HG03139 (cell line): ENCODE data around the gene PRDX5.

Experiments
- ATAC-seq: cut with Tn5 transposase; IDR thresholded peaks from one replicate; pipeline ENCODE4 v1.9.1; 2021; ENCODE audit not compliant: unreplicated experiment

Gene PRDX5

DNA sequence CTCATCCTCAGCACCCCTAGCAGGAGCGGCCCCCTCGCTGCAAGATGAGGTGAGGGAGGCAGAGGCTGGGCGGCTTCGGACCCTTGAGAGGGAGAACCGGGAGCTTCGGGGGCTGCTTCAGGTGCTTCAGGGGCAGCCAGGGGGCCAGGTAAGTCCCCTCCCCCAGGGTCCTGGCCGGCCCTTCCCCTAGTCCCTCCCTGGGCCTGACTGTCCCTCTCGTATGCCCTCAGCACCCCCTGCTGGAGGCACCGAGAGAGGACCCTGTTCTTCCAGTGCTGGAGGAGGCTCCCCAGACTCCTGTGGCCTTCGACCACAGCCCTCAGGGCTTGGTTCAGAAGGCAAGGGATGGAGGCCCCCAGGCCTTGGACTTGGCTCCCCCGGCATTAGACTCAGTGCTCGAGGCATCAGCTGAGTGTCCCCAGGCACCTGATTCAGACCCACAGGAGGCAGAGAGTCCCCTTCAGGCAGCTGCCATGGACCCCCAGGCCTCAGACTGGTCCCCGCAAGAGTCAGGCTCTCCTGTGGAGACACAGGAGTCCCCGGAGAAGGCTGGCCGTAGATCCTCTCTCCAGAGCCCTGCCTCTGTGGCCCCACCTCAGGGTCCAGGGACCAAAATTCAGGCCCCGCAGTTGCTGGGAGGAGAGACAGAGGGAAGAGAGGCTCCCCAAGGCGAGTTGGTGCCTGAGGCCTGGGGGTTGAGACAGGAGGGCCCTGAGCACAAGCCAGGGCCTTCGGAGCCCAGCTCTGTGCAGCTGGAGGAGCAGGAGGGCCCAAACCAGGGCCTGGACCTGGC is 26.0 kb downstream of the PRDX5 start:
- ATAC-seq: no peak

DNA sequence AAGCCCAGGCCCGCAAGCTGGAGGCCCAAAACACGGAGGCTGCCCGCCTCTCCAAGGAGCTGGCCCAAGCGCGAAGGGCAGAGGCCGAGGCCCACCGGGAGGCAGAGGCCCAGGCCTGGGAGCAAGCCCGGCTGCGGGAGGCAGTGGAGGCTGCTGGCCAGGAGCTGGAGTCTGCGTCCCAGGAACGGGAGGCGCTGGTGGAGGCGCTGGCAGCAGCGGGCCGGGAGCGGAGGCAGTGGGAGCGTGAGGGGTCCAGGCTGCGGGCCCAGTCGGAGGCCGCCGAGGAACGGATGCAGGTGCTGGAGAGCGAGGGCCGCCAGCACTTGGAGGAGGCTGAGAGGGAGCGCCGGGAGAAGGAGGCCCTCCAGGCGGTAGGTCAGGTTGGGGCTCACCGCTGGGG is 26.9 kb downstream of the PRDX5 start:
- no peak for ATAC-seq

DNA sequence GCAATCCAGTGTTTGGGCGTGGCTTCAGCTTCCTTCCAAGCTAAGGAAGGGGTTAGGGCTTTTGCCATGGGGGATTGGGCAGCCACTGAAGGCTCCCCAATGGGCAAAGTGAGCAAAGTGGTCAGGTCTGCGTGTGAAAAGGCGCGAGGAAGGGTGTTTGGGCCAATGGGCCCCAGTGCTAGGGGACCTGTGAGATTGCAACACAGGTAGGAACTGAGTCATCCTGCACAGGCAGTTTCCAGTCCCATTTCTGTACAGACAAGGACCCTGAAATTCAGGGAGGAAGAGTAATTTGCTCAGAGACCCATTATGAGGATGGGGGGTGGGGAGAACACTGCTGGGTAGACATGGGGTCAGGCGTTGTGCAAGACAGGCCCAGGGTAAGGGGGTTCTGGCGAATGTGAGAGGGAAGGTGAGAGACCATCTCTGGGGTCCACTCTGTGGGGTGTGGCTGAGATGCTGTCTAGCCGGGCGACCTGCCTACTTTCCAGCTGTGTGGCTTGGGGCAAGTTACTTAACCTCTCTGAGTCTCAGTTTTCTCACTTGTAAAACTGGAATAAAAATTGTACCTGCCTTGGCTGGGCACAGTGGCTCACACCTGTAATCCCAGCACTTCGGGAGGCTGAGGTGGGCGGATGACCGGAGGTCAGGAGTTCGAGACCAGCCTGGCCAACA is 29.4 kb downstream of the PRDX5 start:
- no peak for ATAC-seq

DNA sequence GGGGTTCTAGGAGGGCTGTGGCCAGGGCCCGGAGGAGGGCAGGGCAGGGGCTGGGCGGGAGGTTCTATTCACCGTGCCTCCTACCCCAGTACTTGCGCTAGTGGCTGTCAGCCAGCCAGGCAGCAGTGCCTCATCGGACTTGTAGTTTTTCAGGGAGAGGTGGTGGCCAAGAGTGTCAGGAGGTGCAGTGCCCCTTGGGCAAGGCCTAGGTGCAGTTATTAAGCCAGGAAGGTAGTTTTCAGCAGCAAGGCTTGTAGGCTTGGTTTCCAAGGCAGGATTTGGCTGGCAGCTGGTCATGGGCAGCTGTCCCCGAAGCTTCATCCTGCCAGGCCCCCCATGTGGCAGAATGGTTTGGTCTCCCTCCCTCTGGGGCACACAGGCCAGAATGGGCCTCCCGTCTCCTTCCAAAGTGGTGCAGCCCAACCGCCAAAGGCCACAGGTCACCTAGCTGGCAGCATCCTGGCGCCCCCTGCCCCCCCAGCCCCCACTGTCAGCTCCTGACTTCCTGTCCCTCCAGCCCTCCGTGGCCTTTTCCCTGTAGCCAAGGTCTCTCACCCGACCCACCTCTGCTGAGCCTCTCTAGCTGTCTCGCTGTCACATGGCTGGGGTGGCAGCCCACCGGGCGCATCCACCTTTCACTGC is 30.6 kb downstream of the PRDX5 start:
- ATAC-seq: no peak

DNA sequence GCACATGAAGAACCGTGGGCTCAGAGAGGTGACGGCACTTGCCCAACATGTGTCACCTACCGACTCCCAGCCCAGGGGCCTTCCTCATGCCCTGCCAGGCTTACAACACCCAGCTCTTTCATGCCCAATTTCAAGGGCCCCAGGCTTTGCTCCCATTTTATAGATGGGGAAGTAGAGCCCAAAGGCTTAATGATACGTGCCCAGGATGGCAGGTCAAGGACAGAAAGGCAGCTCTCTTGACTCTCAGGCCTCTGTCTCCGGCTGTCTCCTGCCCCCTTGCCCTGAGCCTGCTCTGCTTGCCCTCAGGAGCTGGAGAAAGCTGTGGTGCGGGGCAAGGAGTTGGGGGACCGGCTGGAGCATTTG is 31.1 kb downstream of the PRDX5 start:
- ATAC-seq: no peak

DNA sequence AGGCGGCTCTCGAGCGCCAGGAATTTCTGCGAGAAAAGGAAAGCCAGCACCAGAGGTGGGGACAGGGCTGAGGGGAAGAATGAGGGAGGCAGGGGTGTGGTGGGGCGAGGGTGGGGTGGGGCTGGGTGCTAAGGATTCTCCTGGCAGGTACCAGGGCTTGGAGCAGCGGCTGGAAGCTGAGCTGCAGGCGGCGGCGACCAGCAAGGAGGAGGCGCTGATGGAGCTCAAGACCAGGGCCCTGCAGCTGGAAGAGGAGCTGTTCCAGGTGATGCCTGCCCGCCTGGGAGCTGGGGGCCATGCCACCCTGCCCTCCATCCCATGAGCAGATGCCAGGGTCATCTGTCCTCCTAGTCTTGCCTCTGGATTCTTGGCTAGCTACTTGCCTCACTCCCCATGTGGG is 31.5 kb downstream of the PRDX5 start:
- ATAC-seq: no peak

DNA sequence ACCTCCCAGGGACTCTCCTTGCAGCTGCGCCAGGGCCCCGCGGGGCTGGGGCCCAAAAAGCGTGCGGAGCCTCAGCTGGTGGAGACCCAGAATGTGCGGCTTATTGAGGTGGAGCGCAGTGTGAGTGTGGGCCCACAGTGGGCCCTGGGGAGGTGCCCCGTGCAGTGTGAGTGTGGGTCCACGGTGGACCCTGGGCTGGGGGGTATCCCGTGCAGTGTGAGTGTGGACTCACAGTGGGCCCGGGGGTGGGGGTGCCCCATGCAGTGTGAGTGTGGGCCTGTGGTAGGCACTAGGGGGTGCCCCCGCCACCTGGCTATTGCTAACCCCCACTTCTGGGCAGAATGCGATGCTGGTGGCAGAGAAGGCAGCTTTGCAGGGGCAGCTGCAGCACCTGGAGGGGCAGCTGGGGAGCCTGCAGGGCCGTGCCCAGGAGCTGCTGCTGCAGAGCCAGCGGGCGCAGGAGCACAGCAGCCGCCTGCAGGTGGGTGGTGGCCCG is 33.3 kb downstream of the PRDX5 start:
- ATAC-seq: no peak

DNA sequence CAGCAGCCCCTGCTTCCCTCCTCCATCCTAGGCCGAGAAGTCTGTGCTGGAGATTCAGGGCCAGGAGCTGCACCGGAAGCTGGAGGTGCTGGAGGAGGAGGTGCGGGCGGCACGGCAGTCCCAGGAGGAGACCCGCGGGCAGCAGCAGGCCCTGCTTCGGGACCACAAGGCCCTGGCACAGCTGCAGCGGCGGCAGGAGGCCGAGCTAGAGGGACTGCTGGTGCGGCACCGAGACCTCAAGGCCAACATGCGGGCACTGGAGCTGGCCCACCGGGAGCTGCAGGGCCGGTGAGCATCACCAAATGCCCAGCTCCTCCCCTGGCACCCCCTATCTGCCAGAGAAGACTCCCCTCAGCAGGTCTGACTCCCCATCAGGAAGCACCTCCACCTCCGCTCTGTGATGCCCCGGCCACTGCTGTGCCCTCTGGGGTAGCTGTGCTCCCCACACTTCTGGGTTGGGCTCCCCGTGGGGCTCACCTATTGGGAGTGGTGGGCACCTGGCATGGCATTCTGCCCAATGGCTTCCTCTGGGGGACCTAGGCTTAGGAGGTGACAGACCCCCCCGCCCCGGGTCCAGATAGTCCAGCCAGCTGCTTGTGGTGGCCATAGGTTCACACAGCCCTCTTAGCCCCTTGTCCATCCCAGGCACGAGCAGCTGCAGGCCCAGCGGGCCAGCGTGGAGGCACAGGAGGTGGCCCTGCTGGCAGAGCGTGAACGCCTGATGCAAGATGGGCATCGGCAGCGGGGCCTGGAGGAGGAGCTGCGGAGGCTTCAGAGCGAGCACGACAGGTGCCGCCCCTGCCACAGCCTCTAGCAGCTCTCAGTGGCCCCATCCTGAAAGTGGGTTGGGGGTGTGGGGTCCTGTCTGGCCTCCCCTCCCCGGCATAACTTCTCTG is 34.4 kb downstream of the PRDX5 start:
- no peak for ATAC-seq

DNA sequence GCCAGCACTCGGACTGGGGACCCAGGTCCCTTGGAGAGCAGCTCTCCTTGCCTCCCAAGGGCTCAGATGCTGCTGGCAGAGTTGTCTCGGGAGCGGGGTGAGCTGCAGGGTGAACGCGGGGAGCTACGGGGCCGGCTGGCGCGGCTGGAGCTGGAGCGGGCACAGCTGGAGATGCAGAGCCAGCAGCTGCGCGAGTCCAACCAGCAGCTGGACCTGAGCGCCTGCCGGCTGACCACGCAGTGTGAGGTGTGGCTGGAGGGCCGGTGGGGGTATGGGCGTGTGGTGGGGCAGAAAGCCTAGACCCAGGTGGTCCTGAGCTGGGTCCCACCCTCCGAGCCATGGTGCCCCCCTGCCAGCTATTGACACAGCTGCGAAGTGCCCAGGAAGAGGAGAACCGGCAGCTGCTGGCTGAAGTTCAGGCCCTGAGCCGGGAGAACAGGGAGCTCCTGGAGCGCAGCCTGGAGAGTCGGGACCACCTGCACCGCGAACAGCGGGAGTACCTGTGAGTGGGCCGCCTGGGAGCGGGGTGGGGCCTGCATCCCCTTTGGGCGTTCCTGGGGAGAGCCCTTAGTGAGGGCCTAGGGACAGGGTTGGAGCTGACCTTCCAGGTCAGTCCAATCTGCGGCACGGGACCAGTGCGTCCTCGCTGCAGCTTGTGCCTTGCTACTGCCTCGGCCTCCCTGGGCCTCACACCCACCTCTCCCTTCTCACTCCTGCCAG is 35.2 kb downstream of the PRDX5 start:
- ATAC-seq: no peak

DNA sequence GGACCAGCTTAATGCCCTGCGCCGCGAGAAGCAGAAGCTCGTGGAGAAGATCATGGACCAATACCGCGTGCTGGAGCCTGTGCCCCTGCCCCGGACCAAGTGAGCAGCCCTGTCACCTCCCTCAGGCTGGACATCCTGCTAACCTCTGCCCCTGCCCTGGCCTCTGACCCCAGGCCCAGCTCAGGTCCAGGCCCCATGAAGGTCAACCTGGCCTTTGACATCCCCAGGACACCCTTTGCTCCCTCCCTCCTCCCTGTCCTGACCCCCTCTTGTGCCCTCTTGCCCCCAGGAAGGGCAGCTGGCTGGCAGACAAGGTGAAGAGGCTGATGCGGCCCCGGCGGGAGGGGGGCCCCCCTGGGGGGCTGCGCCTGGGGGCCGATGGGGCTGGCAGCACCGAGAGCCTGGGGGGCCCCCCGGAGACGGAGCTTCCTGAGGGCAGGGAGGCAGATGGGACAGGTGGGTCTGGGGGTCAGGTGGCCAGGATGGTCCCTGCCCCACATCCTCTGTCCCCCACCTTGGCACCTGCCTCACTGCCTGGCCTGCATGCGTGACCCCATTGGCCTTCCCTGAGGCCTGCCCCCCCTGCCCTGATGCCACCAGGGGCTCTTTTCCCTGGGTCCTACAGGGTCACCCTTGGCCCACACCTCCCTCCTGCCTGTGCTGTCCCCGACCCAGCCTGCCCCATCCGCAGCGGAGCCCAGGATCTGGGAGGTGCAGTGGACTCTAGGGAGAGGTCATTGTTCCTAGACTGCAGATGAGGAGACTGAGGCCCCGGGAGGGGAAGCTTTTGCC is 36.0 kb downstream of the PRDX5 start:
- no peak for ATAC-seq

DNA sequence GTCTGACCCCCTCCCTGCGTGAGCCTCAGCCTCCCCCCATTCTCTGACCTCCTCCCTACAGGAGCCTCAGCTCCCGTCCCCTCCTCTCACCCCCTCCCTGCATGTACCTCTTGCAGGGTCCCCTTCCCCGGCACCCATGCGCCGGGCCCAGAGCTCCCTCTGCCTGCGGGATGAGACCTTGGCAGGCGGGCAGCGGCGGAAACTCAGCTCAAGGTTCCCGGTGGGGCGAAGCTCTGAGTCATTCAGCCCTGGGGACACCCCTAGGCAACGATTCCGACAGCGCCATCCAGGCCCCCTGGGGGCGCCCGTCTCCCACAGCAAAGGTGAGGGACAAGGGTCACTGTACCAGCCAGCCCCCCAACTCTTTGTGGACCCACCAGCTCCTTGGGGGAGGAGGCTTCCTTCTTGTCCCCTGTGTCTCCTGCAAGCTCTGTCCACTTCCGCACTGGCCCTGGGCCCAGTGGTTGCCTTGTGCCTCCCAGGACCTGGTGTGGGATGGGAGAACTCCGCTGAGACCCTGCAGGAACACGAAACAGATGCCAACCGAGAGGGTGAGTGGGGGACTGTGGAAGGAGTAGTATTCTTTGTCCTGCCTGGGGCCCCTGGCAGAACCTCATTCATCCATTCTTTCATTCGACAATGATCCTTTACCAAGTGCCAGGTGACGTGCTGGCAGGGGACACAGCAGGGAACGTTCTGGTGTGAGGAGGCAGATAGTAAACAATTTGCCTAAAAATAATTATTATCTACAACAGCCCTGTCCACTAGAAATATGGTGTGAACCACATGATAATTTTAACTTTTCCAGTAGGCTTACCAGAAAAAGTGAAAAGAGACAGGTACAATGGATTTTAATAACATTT is 37.4 kb downstream of the PRDX5 start:
- ATAC-seq: no peak

DNA sequence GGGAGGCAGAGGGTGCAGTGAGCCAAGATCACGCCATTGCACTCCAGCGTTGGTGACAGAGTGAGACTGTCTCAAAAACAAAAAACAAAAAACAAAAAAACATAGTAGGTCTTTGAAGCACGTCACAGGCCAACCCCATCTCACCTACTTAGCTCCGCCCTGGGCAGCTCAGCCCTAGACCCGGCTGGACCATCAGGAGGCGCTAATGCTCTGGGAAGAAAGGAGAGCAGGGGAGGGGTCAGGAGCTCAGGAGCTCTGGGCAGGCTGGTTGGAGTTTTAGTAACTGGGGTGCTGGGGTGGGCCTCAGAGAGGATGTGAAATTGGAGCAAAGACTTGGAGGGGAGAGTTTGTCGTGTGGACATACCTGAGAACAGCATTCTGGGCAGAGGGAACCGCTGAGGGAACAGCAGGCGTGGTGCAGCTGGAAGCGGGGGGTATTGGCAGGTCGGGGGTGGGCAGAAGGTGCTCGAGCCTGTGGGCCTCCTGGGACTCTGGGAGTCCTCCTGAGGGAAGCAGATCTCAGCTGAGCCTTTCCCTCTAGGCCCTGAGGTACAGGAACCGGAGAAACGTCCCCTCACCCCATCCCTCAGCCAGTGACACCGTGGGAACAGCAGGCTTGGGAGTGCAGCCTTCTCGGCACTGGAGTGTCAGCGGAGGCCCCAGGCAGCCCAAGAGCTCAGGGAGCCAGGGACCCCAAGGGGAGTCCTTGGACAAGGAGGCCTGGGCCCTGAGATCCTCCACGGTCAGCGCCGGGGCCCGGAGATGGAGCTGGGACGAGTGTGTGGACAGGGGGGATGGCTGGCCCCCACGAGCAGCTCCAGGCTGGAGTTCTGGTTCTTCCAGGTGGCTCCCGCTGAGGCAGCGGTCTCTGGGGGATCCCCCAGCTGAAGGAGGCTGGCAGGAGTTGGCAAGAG is 38.8 kb downstream of the PRDX5 start:
- no peak for ATAC-seq

DNA sequence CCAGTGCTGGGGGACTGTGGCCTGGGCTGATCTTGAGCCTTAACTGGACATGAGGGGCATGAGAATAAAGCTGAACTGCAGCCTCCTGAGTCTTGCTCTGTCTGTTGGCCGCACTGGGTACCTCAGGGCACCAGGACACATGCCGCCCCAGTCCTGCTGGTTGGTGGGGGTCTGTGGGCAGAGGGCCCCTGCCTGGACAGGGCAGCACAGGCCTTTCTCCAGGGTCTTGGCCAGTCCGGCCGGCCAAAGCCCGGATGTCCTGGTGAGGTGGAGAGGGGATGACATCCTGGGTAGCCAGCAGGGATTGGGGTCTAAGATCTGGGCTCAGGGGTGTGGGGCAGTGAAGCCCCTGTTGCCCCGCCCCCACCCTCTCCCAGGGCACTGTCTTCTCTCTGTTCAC is 39.5 kb downstream of the PRDX5 start:
- no peak for ATAC-seq

DNA sequence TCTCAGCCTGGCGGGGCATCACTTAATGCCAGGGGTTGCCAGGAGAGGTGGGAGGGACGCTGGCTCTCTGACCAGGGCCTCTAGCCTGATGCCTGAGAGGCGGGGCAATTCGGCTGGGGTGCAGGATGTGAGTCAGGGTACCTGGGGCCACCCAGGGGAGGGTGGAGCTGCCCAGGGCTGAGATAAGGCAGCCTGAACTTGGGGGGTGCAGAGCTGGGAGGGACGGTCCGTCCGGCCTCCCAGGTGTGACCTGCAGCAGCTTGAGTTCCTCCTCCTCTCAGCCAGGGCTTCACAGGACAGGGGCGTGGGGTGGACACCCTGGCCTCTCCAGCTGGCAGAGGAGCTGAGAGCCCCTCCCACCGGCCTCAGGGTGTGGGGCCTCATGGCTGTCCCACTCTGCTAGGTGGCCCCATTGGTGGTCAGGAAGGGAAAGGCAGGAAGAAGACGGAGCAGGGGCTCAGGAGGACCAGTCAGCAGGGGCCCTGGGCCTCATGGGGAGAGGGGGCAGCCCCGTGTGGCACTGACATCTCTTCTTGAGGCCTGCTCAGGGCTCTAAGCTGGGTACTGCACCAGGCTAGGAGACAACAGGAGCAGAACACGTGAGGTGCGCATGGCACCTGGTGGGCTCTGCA is 40.1 kb downstream of the PRDX5 start:
- ATAC-seq: no peak

DNA sequence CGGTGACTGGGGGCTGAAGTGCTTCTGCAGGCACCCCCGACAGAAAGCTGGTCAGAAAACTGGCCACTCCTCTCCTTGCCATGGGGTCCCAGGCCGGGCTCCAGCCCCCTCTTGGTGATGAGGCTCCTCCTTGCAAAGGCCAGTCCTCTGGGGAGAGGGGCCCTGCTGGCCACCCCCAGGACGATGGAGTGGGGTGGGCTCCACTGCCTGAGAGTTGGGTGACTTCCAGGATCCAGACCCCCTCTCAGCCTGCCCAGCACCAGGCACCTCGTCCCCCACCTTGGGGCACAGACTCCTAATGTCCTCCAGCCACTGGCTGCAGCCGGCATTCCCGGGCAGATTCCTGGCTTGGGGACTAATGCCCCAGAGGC is 40.6 kb downstream of the PRDX5 start:
- ATAC-seq: no peak

DNA sequence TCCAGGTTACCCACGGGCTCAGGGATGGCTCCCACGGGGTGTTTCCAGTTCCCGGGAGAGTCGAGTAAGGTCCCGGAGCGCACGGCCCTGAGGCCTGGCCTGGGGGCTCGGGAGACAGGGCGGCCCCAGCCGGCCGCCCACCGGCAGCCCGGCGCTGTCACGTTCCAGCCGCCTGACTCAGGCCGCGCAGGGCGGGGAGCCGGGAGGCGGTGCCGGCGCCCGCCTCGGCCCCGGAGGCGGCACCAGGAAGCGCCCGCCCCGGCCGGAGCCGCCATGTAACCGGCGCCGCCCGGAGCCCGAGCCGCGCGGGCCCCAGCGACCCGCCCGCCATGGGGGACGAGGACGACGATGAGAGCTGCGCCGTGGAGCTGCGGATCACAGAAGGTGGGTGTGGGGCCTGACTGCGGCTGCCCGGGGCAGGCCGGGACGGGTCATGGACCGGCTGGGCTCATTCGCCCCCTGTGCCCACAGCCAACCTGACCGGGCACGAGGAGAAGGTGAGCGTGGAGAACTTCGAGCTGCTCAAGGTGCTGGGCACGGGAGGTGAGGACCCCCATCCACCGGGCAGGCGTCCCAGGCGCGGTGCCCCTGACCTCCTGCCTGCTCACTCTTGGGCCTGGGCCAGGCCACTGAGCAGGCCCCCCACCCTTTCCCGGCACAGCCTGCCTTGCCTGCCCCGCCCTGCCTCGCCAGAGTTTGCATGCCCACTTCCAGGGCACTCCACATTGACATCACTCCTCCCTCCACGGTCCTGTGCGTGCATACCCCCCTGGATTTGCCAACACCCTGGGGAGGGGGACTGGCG is 41.2 kb downstream of the PRDX5 start, which contains the start of gene RPS6KA4:
TSS of gene RPS6KA4 (plus strand) at position 256 of the 805 bp plus-strand sequence. CDS start at position 330, 74 bp downstream.
- no peak for ATAC-seq
